ENCODE data around the gene SLC47A2.
A peak's percentile ranks its signal among the peaks of the same experiment; 100 is the strongest.

The SLC47A2 gene

GRCh38 chr17:19645734-19646201 lies 70.6 kb downstream of the SLC47A2 start:
- peak; percentile 80 for TF ChIP-seq CTCF (IDR thresholded peaks at IDR 0.05; ENCODE audit: insufficient read depth, low read depth, low read length, missing control alignments)
- no peak overlapping the region for H3K4me3 ChIP-seq (ENCODE audit: low read depth, low read length)
- peak; percentile 74 for DNase-seq (ENCODE audit: low read depth)

GRCh38 chr17:19644493-19645210 lies 71.7 kb downstream of the SLC47A2 start:
- no peak for DNase-seq (ENCODE audit: low read depth)
- TF ChIP-seq CTCF (IDR thresholded peaks at IDR 0.05; ENCODE audit: insufficient read depth, low read depth, low read length, missing control alignments): no peak

GRCh38 chr17:19642373-19642893 lies 74.0 kb downstream of the SLC47A2 start:
- TF ChIP-seq CTCF (IDR thresholded peaks at IDR 0.05; ENCODE audit: insufficient read depth, low read depth, low read length, missing control alignments): no peak

More at GRCh38 chr17:19644493-19645210, 71.7 kb downstream of the SLC47A2 start:
- no peak overlapping the region for H3K4me3 ChIP-seq (ENCODE audit: low read depth, low read length)

DNA sequence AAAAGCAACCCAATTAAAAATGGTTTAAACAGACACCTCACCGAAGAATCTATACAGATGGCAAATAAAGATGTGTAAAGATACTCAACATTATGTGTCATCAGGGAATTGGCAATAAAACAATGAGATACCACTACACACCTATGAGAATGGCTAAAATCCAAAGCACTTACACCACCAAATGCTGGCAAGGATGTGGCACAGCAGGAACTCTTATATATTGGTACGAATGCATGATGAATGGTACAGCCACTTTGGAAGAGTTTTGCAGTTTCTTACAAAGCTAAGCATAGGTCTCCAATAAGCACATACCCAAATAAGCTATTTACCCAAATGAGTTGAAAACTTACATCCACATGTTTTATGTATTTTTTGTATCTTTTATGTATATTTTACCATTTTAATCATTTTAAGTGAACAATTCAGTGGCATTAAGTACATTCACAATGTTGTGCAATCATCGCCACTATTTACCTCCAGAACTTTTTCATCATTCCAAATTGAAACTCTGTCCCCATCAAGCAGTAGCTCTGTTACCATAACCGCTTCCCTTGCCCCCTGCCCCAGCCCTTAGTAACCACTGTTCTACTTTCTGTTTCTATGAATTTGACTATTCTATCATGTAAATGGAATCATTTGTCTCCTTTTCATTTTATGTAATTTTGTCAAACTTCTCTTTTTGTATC lies 74.6 kb downstream of the SLC47A2 start:
- no peak for DNase-seq (ENCODE audit: low read depth)
- no peak for TF ChIP-seq CTCF (IDR thresholded peaks at IDR 0.05; ENCODE audit: insufficient read depth, low read depth, low read length, missing control alignments)
- no peak overlapping the region for H3K4me3 ChIP-seq (ENCODE audit: low read depth, low read length)

More at GRCh38 chr17:19642373-19642893, 74.0 kb downstream of the SLC47A2 start:
- DNase-seq (ENCODE audit: low read depth): no peak
- H3K4me3 ChIP-seq (ENCODE audit: low read depth, low read length): no peak overlapping the region

DNA sequence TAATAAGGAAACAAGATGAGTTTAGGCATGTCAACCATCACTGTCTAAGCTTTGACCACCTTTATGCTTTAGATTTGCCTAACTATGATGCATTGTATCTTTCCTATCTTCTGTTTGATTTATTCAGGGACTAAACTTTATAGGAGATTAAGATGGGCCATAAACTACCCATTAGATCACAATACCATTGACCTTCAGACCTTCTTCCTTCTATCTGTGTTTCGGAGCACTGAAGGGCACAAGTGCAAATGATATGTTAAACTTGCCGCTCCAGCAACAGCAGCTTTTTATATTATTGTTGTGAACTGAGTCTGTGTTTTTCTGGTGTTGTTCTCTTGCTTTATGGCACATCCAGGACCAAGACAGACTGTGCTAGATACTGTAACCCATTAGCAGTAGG lies 84.5 kb downstream of the SLC47A2 start:
- no peak for TF ChIP-seq CTCF (IDR thresholded peaks at IDR 0.05; ENCODE audit: insufficient read depth, low read depth, low read length, missing control alignments)
- no peak overlapping the region for H3K4me3 ChIP-seq (ENCODE audit: low read depth, low read length)
- no peak for DNase-seq (ENCODE audit: low read depth)

GRCh38 chr17:19630661-19631060 lies 85.7 kb downstream of the SLC47A2 start:
- no peak for DNase-seq (ENCODE audit: low read depth)
- TF ChIP-seq CTCF (IDR thresholded peaks at IDR 0.05; ENCODE audit: insufficient read depth, low read depth, low read length, missing control alignments): no peak
- H3K4me3 ChIP-seq (ENCODE audit: low read depth, low read length): no peak overlapping the region
